Adrenal gland (tissue), 5 donors: ENCODE measurements around the gene HOXD1.

Experiments
- CTCF ChIP-seq, 6 experiments: fragments of 450-650 bp in 4 of 6; fragments of 200-600 bp in 2 of 6; sonication (generic) in 1 of 6; IDR thresholded peaks; 1 replicate in 5 of 6; 2 replicates in 1 of 6; pipeline versions ENCODE4 v1.5.1 to v1.8.0; 2016 to 2021; ENCODE audit warnings: antibody characterized with exemption in 6 of 6, mild to moderate bottlenecking in 2 of 6, moderate library complexity in 1 of 6
- POLR2A ChIP-seq, 2 donors: fragments of 450-650 bp; IDR thresholded peaks; one replicate each; pipeline ENCODE4 v1.6.1; 2017; ENCODE audit warnings: antibody characterized with exemption in 2 of 2, mild to moderate bottlenecking in 2 of 2, moderate library complexity in 1 of 2
- donor health status: DM: no; HTN: no; CAD: no.

GRCh38 chr2:176170602-176171305, 17.7 kb upstream of the HOXD1 start:
- TF ChIP-seq CTCF (IDR thresholded peaks at IDR 0.05) = no peak
- TF ChIP-seq POLR2A (IDR thresholded peaks at IDR 0.05) = no peak
